ENCODE results near the gene MC1R. TPM values are rescaled to one million over a fixed set of nuclear protein-coding genes. Genes with fewer than 3 reads are reported as not detected.
"Not testable (repeated sequence)": the region's sequence is repeated elsewhere in the genome, so short reads cannot be mapped to it uniquely, and the experiment has no call there.

Gene MC1R
- total RNA-seq, 1 donor from 2014 or later, result 2.9 TPM

DNA sequence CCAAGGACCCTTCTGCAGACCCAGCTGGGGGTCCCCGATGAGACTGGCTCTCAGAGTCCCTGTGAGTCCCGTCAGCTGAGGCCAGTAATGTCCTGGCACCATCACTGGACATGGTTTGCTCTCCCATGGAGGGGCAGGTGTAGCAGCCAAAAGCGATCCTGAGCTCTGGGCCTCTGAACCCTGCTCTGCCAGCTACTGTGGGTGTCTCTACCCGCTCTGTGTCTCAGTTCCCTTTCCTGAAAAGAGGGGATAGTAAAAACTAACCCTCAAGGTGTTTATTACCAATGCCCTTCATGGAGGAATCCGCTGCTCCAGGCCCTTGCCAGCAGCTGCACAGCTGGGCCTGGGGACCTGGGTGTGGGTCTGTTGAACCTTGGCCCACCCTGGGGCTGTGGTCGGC, 13.3 kb downstream of the MC1R start:
- Mint-ChIP-seq H3K4me1 (ENCODE audit: unreplicated experiment) (no peaks in the 10 kb centered on the region), H3K27me3 (ENCODE audit: unreplicated experiment) (peaks cover 9% of the 10 kb centered on the region), H3K9me3 (ENCODE audit: unreplicated experiment) (no peaks in the 10 kb centered on the region), H3K4me3 (ENCODE audit: unreplicated experiment) (no peak overlapping the region), H3K36me3 (ENCODE audit: low read depth, unreplicated experiment) (peaks cover 19% of the 10 kb centered on the region), H3K27ac (ENCODE audit: unreplicated experiment) (no peak overlapping the region)
- DNase-seq (ENCODE audit: low spot score), result no peak
- TF ChIP-seq, protein P1, sequence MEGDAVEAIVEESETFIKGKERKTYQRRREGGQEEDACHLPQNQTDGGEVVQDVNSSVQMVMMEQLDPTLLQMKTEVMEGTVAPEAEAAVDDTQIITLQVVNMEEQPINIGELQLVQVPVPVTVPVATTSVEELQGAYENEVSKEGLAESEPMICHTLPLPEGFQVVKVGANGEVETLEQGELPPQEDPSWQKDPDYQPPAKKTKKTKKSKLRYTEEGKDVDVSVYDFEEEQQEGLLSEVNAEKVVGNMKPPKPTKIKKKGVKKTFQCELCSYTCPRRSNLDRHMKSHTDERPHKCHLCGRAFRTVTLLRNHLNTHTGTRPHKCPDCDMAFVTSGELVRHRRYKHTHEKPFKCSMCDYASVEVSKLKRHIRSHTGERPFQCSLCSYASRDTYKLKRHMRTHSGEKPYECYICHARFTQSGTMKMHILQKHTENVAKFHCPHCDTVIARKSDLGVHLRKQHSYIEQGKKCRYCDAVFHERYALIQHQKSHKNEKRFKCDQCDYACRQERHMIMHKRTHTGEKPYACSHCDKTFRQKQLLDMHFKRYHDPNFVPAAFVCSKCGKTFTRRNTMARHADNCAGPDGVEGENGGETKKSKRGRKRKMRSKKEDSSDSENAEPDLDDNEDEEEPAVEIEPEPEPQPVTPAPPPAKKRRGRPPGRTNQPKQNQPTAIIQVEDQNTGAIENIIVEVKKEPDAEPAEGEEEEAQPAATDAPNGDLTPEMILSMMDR (IDR thresholded peaks at IDR 0.05; ENCODE audit: unreplicated experiment), result no peak

- H3K4me3 Mint-ChIP-seq (ENCODE audit: unreplicated experiment); DNase-seq (ENCODE audit: low spot score); H3K9me3 Mint-ChIP-seq (ENCODE audit: unreplicated experiment); H3K4me1 Mint-ChIP-seq (ENCODE audit: unreplicated experiment); H3K27ac Mint-ChIP-seq (ENCODE audit: unreplicated experiment): not testable (repeated sequence)
- peaks cover 19% of the 10 kb centered on the region for H3K36me3 Mint-ChIP-seq (ENCODE audit: low read depth, unreplicated experiment)
- peaks cover 12% of the 10 kb centered on the region for H3K27me3 Mint-ChIP-seq (ENCODE audit: unreplicated experiment)
Measured at GRCh38 chr16:89934019-89934418, 15.4 kb downstream of the MC1R start.

GRCh38 chr16:89934611-89935553, 16.2 kb downstream of the MC1R start:
- DNase-seq (ENCODE audit: low spot score), result no peak
- H3K9me3 Mint-ChIP-seq (ENCODE audit: unreplicated experiment), result no peaks in the 10 kb centered on the region
- H3K4me1 Mint-ChIP-seq (ENCODE audit: unreplicated experiment), result no peaks in the 10 kb centered on the region
- H3K27me3 Mint-ChIP-seq (ENCODE audit: unreplicated experiment), result peaks cover 12% of the 10 kb centered on the region
- H3K36me3 Mint-ChIP-seq (ENCODE audit: low read depth, unreplicated experiment), result peaks cover 19% of the 10 kb centered on the region
- no peak overlapping the region for H3K4me3 Mint-ChIP-seq (ENCODE audit: unreplicated experiment)
- TF ChIP-seq, protein P1 (IDR thresholded peaks at IDR 0.05; ENCODE audit: unreplicated experiment), result no peak
- no peak overlapping the region for H3K27ac Mint-ChIP-seq (ENCODE audit: unreplicated experiment)

DNA sequence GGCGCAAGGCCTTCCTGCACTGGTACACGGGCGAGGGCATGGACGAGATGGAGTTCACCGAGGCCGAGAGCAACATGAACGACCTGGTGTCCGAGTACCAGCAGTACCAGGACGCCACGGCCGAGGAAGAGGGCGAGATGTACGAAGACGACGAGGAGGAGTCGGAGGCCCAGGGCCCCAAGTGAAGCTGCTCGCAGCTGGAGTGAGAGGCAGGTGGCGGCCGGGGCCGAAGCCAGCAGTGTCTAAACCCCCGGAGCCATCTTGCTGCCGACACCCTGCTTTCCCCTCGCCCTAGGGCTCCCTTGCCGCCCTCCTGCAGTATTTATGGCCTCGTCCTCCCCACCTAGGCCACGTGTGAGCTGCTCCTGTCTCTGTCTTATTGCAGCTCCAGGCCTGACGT, 17.0 kb downstream of the MC1R start:
- not testable (repeated sequence) for DNase-seq (ENCODE audit: low spot score); H3K9me3 Mint-ChIP-seq (ENCODE audit: unreplicated experiment); H3K4me1 Mint-ChIP-seq (ENCODE audit: unreplicated experiment)
- Mint-ChIP-seq H3K27me3 (ENCODE audit: unreplicated experiment) (peaks cover 12% of the 10 kb centered on the region), H3K36me3 (ENCODE audit: low read depth, unreplicated experiment) (peaks cover 19% of the 10 kb centered on the region), H3K4me3 (ENCODE audit: unreplicated experiment) (peak overlapping the region; percentile 81), H3K27ac (ENCODE audit: unreplicated experiment) (peak overlapping the region; percentile 61)

GRCh38 chr16:89936034-89936433, 17.4 kb downstream of the MC1R start:
- no peaks in the 10 kb centered on the region for H3K4me1 Mint-ChIP-seq (ENCODE audit: unreplicated experiment)
- peaks cover 18% of the 10 kb centered on the region for H3K36me3 Mint-ChIP-seq (ENCODE audit: low read depth, unreplicated experiment)
- DNase-seq (ENCODE audit: low spot score), result no peak
- peak overlapping the region; percentile 81 for H3K4me3 Mint-ChIP-seq (ENCODE audit: unreplicated experiment)
- TF ChIP-seq, protein P1 (IDR thresholded peaks at IDR 0.05; ENCODE audit: unreplicated experiment), result no peak
- H3K27ac Mint-ChIP-seq (ENCODE audit: unreplicated experiment), result peak overlapping the region; percentile 61
- peaks cover 12% of the 10 kb centered on the region for H3K27me3 Mint-ChIP-seq (ENCODE audit: unreplicated experiment)
- no peaks in the 10 kb centered on the region for H3K9me3 Mint-ChIP-seq (ENCODE audit: unreplicated experiment)

- peaks cover 12% of the 10 kb centered on the region for H3K27me3 Mint-ChIP-seq (ENCODE audit: unreplicated experiment)
- DNase-seq (ENCODE audit: low spot score), result no peak
- no peaks in the 10 kb centered on the region for H3K9me3 Mint-ChIP-seq (ENCODE audit: unreplicated experiment)
- H3K4me1 Mint-ChIP-seq (ENCODE audit: unreplicated experiment), result no peaks in the 10 kb centered on the region
- no peak overlapping the region for H3K27ac Mint-ChIP-seq (ENCODE audit: unreplicated experiment)
- H3K36me3 Mint-ChIP-seq (ENCODE audit: low read depth, unreplicated experiment), result peaks cover 13% of the 10 kb centered on the region
- TF ChIP-seq, protein P1 (IDR thresholded peaks at IDR 0.05; ENCODE audit: unreplicated experiment), result no peak
- no peak overlapping the region for H3K4me3 Mint-ChIP-seq (ENCODE audit: unreplicated experiment)
Measured at GRCh38 chr16:89936508-89936907, 17.8 kb downstream of the MC1R start.
